PC-3 (cell line): ENCODE data around the gene TLR8.

Experiments used
- CTCF ChIP-seq: fragments of 300-600 bp; sonication (generic); conservative IDR thresholded peaks from 2 replicates; pipeline ENCODE4 v1.5.1; 2017; ENCODE audit warnings: antibody characterized with exemption, low read depth, mild to moderate bottlenecking, low read length
- EZH2 ChIP-seq: fragments of 300-600 bp; sonication (generic); IDR thresholded peaks from one replicate; pipeline ENCODE4 v1.6.1; 2017; ENCODE audit warnings: antibody characterized with exemption, mild to moderate bottlenecking, low read length; ENCODE audit not compliant: unreplicated experiment

GRCh38 chrX:12949927-12950656 is 43.7 kb downstream of the TLR8 start:
- TF ChIP-seq CTCF, result no peak
- no peak for TF ChIP-seq EZH2
